A549 (cell line): ENCODE measurements around the gene DOC2B. TPM values are rescaled to one million over a fixed set of nuclear protein-coding genes. Genes with fewer than 3 reads are reported as not detected.

Source experiments
- ATAC-seq, 2 experiments: fragments of 200-7000 bp in 1 of 2; fragments of >200 bp in 1 of 2; cut with Nextera tagmentation in 1 of 2; cut with Tn5 transposase in 1 of 2; 3 replicates each; pipeline versions ENCODE4 v1.8.0 to v1.9.1; 2018 to 2020; ENCODE audit warnings: mild to moderate bottlenecking in 1 of 2, moderate library complexity in 1 of 2
- CTCF ChIA-PET: fragments of 300-600 bp; sonication (Branson Sonifier 250); formaldehyde crosslinking; extraction: SDS; loops from one replicate; lab custom pipeline; 2021; ENCODE audit warnings: antibody characterized with exemption, inconsistent platforms; lab: Yijun Ruan, JAX
- POLR2A ChIA-PET: fragments of 350-600 bp; formaldehyde crosslinking; extraction: SDS; loops from one replicate; lab custom pipeline; 2021; ENCODE audit warnings: antibody characterized with exemption, inconsistent platforms; lab: Yijun Ruan, JAX
- DNase-seq, 2 experiments: peaks; one replicate each; pipeline versions ENCODE4 v3.0.0 to v3.0.0-alpha.2; 2011 to 2016; ENCODE audit warnings: low read depth in 1 of 2, low spot score in 1 of 2
- FAIRE-seq: peaks from 2 replicates; lab custom pipeline; 2011; peaks lifted over from hg19 to GRCh38; lab: Jason Lieb, UNC
- H3K27ac ChIP-seq, 2 experiments: fragments of >200 bp; sonication (Bioruptor Twin); formaldehyde crosslinking; 3 replicates each; pipeline ENCODE4 v1.5.1; 2016 to 2017
- H3K4me1 ChIP-seq: fragments of >200 bp; sonication (Bioruptor Twin); formaldehyde crosslinking; 3 replicates; pipeline ENCODE4 v1.6.1; 2016
- H3K4me2 ChIP-seq: fragments of >200 bp; sonication (Bioruptor Twin); formaldehyde crosslinking; 3 replicates; pipeline ENCODE4 v1.6.1; 2016
- H3K4me3 ChIP-seq: fragments of >200 bp; sonication (Bioruptor Twin); formaldehyde crosslinking; 3 replicates; pipeline ENCODE4 v1.5.1; 2016
- H3K9me3 ChIP-seq: fragments of >200 bp; sonication (Bioruptor Twin); formaldehyde crosslinking; 3 replicates; pipeline ENCODE4 v1.6.1; 2016
- BHLHE40 ChIP-seq: IDR thresholded peaks from 2 replicates; pipeline ENCODE4 v1.6.1; 2012; ENCODE audit warnings: low read depth, low read length, inconsistent platforms
- CBX8 ChIP-seq: fragments of 200-600 bp; sonication (generic); IDR thresholded peaks from 2 replicates; pipeline ENCODE4 v1.6.1; 2016
- CEBPB ChIP-seq, 2 experiments: fragments of >200 bp in 1 of 2; sonication (Bioruptor Twin) in 1 of 2; formaldehyde crosslinking in 1 of 2; IDR thresholded peaks; 2 replicates each; pipeline ENCODE4 v1.6.1; 2012 to 2016
- GATA3 ChIP-seq: IDR thresholded peaks from 2 replicates; pipeline ENCODE4 v1.6.1; 2012; ENCODE audit warnings: borderline replicate concordance
- HDAC2 ChIP-seq: fragments of 200-600 bp; sonication (generic); IDR thresholded peaks from 2 replicates; pipeline ENCODE4 v1.6.1; 2016
- HOXA7 ChIP-seq: fragments of 250-450 bp; sonication (Bioruptor Pico); IDR thresholded peaks from 2 replicates; pipeline ENCODE4 v1.5.0; 2020; ENCODE audit warnings: mild to moderate bottlenecking, moderate library complexity
- HOXB13 ChIP-seq: fragments of 250-450 bp; sonication (Bioruptor Pico); IDR thresholded peaks from 2 replicates; pipeline ENCODE4 v1.5.0; 2020; ENCODE audit warnings: low read depth, mild to moderate bottlenecking, moderate library complexity
- HOXB5 ChIP-seq: fragments of 250-450 bp; sonication (Bioruptor Pico); IDR thresholded peaks from 2 replicates; pipeline ENCODE4 v1.5.0; 2020; ENCODE audit warnings: mild to moderate bottlenecking, moderate library complexity
- RAD21 ChIP-seq, 2 experiments: fragments of >200 bp in 1 of 2; sonication (Bioruptor Twin) in 1 of 2; formaldehyde crosslinking in 1 of 2; IDR thresholded peaks in 1 of 2; conservative IDR thresholded peaks in 1 of 2; 2 replicates in 1 of 2; 3 replicates in 1 of 2; pipeline ENCODE4 v1.6.1; 2012 to 2018; ENCODE audit warnings: inconsistent platforms in 1 of 2
- RARB ChIP-seq: fragments of 250-450 bp; sonication (Bioruptor Pico); IDR thresholded peaks from 2 replicates; pipeline ENCODE4 v1.8.0; 2021; ENCODE audit warnings: mild to moderate bottlenecking, moderate library complexity
- RCOR1 ChIP-seq: fragments of 150-350 bp; IDR thresholded peaks from 2 replicates; pipeline ENCODE4 v1.6.1; 2014; ENCODE audit warnings: antibody characterized with exemption, low read length, low read depth
- TP53 ChIP-seq: fragments of 250-450 bp; sonication (Bioruptor Pico); IDR thresholded peaks from 2 replicates; pipeline ENCODE4 v1.5.0; 2021; ENCODE audit warnings: mild to moderate bottlenecking, moderate library complexity
- WGBS: methylation state at CpG from one replicate; pipeline ENCODE4 v1.1.6; 2017; ENCODE audit errors: missing lambda C conversion rate; 5-methylcytosine and 5-hydroxymethylcytosine counted together
- polyA plus RNA-seq, 4 experiments: library from polyadenylated mRNA; depleted of rRNA in 3 of 4; stranded (reverse); fragments of >200 nt; fragmentation: RNase III in 1 of 4; extraction: RNeasy Plus Mini Kit Qiagen cat#74134 plus additional on column Dnase treatment in 1 of 4; gene quantifications; 2 replicates in 3 of 4; 3 replicates in 1 of 4; pipeline ENCODE4 v1.2.3, GENCODE V29; 2011 to 2017
- TF ChIP-seq, protein P1 (sequence below): fragments of 250-450 bp; sonication (Bioruptor Pico); IDR thresholded peaks from 2 replicates; pipeline ENCODE4 v1.5.0; 2021; ENCODE audit warnings: mild to moderate bottlenecking, moderate library complexity, borderline replicate concordance
- TF ChIP-seq, protein P2 (sequence below): IDR thresholded peaks from 2 replicates; pipeline ENCODE4 v1.6.1; 2012; ENCODE audit warnings: low read depth, borderline replicate concordance
- TF ChIP-seq, protein P3 (sequence below): fragments of >200 bp; sonication (Bioruptor Twin); formaldehyde crosslinking; IDR thresholded peaks from 3 replicates; pipeline ENCODE4 v1.5.1; 2016

DOC2B gene
- polyA plus RNA-seq, 2 of the 4 experiments (the other 2 are of a cell fraction), result 0.27 to 1.6 TPM

DNA sequence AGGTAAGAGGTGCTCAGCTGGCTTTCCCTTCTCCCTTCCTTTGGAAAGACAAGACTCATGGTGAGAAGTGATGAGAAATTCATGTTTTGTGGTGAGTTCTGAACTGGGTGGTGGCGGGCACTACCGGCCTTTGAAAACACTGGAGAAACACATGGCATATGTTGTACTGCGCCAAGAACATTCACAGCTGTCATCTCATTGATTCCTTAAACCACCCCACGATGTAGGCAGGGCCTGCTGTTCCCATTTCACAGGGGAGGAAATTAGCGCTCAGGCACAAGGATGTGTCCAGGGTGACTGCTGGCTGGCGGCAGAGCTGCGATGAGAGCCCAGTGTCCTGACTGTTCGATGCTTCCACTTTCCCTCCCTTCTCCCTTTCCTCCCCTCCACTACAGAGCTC, 1.6 kb upstream of the DOC2B start (continued):
- no peak for TF ChIP-seq RCOR1
- no peak for TF ChIP-seq HOXA7 (CRISPR knock-in tag)
- TF ChIP-seq RARB (CRISPR knock-in tag), result no peak
- no peak for TF ChIP-seq RAD21 (conservative IDR thresholded peaks at IDR 0.05 in 1 of 2, IDR thresholded peaks at IDR 0.05 in 1 of 2)
- TF ChIP-seq, protein P1, sequence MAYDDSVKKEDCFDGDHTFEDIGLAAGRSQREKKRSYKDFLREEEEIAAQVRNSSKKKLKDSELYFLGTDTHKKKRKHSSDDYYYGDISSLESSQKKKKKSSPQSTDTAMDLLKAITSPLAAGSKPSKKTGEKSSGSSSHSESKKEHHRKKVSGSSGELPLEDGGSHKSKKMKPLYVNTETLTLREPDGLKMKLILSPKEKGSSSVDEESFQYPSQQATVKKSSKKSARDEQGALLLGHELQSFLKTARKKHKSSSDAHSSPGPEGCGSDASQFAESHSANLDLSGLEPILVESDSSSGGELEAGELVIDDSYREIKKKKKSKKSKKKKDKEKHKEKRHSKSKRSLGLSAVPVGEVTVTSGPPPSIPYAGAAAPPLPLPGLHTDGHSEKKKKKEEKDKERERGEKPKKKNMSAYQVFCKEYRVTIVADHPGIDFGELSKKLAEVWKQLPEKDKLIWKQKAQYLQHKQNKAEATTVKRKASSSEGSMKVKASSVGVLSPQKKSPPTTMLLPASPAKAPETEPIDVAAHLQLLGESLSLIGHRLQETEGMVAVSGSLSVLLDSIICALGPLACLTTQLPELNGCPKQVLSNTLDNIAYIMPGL (CRISPR knock-in tag), result no peak
- TF ChIP-seq, all 56 proteins: peak for 0

DNA sequence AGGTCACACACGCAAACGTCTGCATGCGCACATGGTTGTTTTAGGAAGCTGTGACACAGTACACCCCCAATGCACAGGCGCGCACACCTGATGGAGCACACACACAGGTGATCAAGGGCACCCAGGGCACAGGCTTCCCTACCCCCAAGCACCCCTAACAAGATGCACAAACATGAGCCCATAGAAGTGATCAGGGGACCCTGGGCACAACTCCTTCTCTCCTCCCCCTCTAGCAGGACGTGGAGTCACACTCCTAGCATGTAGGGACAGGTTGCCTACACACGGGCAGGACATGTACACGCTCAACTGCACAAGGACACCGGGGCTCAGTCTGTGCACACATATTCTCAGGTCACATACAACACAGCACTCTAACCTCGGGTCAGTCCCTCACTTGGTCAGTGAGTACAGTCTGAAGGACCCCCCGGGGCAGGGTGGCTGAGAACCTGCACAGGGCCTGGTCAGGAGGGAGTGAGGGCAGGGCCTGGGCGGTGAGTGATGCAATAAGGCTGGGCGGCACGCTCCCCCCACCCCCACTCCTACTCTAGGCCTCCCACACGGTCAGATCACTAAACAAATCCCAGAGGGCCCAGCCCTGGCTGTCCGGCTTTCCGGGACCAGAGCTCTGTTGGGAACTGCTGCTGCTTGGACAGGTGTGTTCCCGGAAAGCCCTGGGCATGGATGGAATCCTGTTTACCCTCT, 751 bp upstream of the DOC2B start:
- Histone ChIP-seq H3K4me3 (peak overlapping the region; percentile 58; the same call in 2 of the 3 replicates), H3K4me2 (peak overlapping the region; percentile 98), H3K27ac (no peak overlapping the region; a peak in 1 of 6 replicates), H3K9me3 (no peaks in the 10 kb centered on the region), H3K4me1 (peaks cover 11% of the 10 kb centered on the region; the same call in 1 of the 3 replicates)
- ChIA-PET CTCF (interaction anchor here (0.6 to 2.2 kb wide), 3 partner anchors 14 to 547 kb away, joined by 3 to 12 read pairs (median 4); no protein-coding TSS in a partner anchor), POLR2A (no interaction called here)
- no peak for TF ChIP-seq HOXB13 (CRISPR knock-in tag)
- TF ChIP-seq GATA3, result no peak
- TF ChIP-seq TP53 (CRISPR knock-in tag), result no peak
- TF ChIP-seq, protein P2, sequence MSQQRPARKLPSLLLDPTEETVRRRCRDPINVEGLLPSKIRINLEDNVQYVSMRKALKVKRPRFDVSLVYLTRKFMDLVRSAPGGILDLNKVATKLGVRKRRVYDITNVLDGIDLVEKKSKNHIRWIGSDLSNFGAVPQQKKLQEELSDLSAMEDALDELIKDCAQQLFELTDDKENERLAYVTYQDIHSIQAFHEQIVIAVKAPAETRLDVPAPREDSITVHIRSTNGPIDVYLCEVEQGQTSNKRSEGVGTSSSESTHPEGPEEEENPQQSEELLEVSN, result no peak
- 0 out of 4 replicates have a peak, but pooled peaks of 1 of the 2 experiments have one; percentile 29 for TF ChIP-seq CEBPB (IDR thresholded peaks at IDR 0.05)
- TF ChIP-seq HOXB5 (CRISPR knock-in tag), result no peak
- TF ChIP-seq HDAC2, result no peak
- ATAC-seq (no peak; a peak in 2 of 6 replicates), FAIRE-seq (no peak), DNase-seq (no peak)
- WGBS, result 76% methylated on average over 17 of the region's 18 CpGs

DNA sequence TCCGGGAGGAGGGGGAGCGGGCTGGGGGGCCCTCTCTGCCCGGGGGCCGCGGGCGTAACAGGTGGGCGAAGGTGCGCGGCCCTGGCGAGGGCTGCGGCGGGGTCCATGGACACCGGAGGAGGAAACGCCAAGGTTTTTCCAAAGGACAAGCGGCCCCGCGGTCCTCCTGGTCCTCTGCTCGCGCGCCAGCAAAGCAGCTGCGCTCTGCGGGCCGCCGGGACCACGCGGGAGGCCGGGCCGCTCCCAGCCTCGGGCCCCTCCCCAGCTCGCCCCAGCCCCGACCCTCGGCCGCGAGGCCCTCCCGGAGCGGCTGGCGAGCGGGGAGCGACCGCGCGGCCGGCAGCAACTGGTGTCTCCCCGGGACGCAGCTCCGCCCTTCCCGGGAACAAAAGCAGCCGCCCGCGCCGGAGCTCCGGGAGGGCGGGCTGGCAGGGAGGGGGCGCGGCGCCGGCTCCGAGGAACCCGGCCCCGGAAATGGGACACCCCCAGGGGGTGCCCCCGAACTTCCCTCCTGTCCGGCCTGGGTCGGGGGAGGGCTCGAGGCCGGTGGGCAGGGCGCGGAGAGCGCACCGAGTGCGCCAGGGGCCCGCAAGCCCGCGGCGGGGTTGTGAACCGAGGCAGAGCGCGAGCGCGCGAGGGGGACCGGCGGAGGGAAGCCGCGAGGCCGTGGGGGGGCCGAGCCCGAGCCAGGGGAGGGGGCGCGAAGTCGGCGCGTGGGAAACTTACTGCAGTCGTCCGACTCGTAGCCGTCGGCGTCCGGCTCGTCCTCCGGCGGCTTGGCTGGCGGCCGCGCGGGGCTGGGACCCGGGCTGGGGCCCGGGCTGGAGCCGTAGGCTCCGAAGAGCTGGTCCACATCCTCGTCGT, 837 bp downstream of the DOC2B start:
- ATAC-seq (peak in 1 of 2 experiments; percentile 11; a peak in 2 of 6 replicates), FAIRE-seq (no peak), DNase-seq (no peak)
- peak overlapping the region; percentile 38 to 76; a peak in 5 of 6 replicates for H3K27ac ChIP-seq
- POLR2A ChIA-PET, result interaction anchor here (0.7 kb wide), 1 partner anchor 24 kb away, joined by 3 read pairs; no protein-coding TSS in a partner anchor
- CTCF ChIA-PET, result interaction anchor here (0.5 kb wide), 1 partner anchor 50 kb away, joined by 3 read pairs; no protein-coding TSS in a partner anchor
- H3K4me1 ChIP-seq, result peaks cover 11% of the 10 kb centered on the region; the same call in 1 of the 3 replicates
- H3K9me3 ChIP-seq, result no peaks in the 10 kb centered on the region
- H3K4me2 ChIP-seq, result peak overlapping the region; percentile 98
- TF ChIP-seq HDAC2 (0 out of 2 replicates have a peak, but pooled peaks have one; percentile 64), CBX8 (no peak), BHLHE40 (no peak), RARB (CRISPR knock-in tag) (no peak)
- TF ChIP-seq, protein P3, sequence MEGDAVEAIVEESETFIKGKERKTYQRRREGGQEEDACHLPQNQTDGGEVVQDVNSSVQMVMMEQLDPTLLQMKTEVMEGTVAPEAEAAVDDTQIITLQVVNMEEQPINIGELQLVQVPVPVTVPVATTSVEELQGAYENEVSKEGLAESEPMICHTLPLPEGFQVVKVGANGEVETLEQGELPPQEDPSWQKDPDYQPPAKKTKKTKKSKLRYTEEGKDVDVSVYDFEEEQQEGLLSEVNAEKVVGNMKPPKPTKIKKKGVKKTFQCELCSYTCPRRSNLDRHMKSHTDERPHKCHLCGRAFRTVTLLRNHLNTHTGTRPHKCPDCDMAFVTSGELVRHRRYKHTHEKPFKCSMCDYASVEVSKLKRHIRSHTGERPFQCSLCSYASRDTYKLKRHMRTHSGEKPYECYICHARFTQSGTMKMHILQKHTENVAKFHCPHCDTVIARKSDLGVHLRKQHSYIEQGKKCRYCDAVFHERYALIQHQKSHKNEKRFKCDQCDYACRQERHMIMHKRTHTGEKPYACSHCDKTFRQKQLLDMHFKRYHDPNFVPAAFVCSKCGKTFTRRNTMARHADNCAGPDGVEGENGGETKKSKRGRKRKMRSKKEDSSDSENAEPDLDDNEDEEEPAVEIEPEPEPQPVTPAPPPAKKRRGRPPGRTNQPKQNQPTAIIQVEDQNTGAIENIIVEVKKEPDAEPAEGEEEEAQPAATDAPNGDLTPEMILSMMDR, result no peak
- H3K4me3 ChIP-seq, result peak overlapping the region; percentile 58
- 15% methylated on average over 27 of the region's 112 CpGs for WGBS
